GM23338 (cell line): ENCODE data around the gene FOXP1. TPM values are rescaled to one million over a fixed set of nuclear protein-coding genes. Genes with fewer than 3 reads are reported as not detected.

Experiments
- ATAC-seq: fragments of 200-7000 bp; cut with Tn5 transposase; 3 replicates; pipeline ENCODE4 v1.9.1; 2020
- DNase-seq: peaks from one replicate; pipeline ENCODE4 v3.0.0-alpha.2; 2015; ENCODE audit warnings: low spot score
- H2AFZ ChIP-seq: fragments of 200-600 bp; sonication (generic); 2 replicates; pipeline ENCODE4 v1.8.0; 2016; ENCODE audit warnings: antibody characterized with exemption, mild to moderate bottlenecking, moderate library complexity
- H3F3A ChIP-seq: fragments of 200-600 bp; sonication (generic); replicated peaks from 2 replicates; pipeline ENCODE4 v1.8.0; 2017; ENCODE audit warnings: antibody characterized with exemption, mixed run types, low read depth
- H3K27ac ChIP-seq: fragments of 200-600 bp; sonication (generic); 2 replicates; pipeline ENCODE4 v1.6.1; 2016; ENCODE audit warnings: low read depth
- H3K27me3 ChIP-seq: fragments of 200-600 bp; sonication (generic); 2 replicates; pipeline ENCODE4 v1.8.0; 2016; ENCODE audit warnings: mild to moderate bottlenecking, mixed run types, moderate library complexity; ENCODE audit not compliant: insufficient read depth
- H3K36me3 ChIP-seq: fragments of 200-600 bp; sonication (generic); 2 replicates; pipeline ENCODE4 v1.8.0; 2016; ENCODE audit warnings: mild to moderate bottlenecking; ENCODE audit not compliant: insufficient read depth
- H3K4me1 ChIP-seq: fragments of 200-600 bp; sonication (generic); 2 replicates; pipeline ENCODE4 v1.8.0; 2016; ENCODE audit warnings: mild to moderate bottlenecking, moderate library complexity; ENCODE audit not compliant: insufficient read depth
- H3K4me2 ChIP-seq: fragments of 200-600 bp; sonication (generic); 2 replicates; pipeline ENCODE4 v1.7.1; 2017; ENCODE audit warnings: mixed run types
- H3K4me3 ChIP-seq: fragments of 200-600 bp; sonication (generic); 2 replicates; pipeline ENCODE4 v1.6.1; 2016; ENCODE audit warnings: mixed run types
- H3K79me2 ChIP-seq: fragments of 200-600 bp; sonication (generic); replicated peaks from 2 replicates; pipeline ENCODE4 v1.8.0; 2017; ENCODE audit warnings: mild to moderate bottlenecking; ENCODE audit not compliant: insufficient read depth
- H3K9me2 ChIP-seq: fragments of 200-600 bp; sonication (generic); 2 replicates; pipeline ENCODE4 v1.8.0; 2017; ENCODE audit not compliant: insufficient read depth
- H4K20me1 ChIP-seq: fragments of 200-600 bp; sonication (generic); replicated peaks from 2 replicates; pipeline ENCODE4 v1.8.0; 2017; ENCODE audit warnings: mild to moderate bottlenecking; ENCODE audit not compliant: insufficient read depth
- H3K27ac Mint-ChIP-seq: 2 replicates; pipeline ENCODE4 v1.8.0; 2020; ENCODE audit warnings: inconsistent platforms, mild to moderate bottlenecking, moderate library complexity, mixed read lengths
- H3K27me3 Mint-ChIP-seq: 3 replicates; pipeline ENCODE4 v1.8.0; 2022; ENCODE audit warnings: low read depth, mild to moderate bottlenecking, moderate library complexity, mixed read lengths, inconsistent platforms; ENCODE audit not compliant: insufficient read depth, poor library complexity
- H3K36me3 Mint-ChIP-seq: 3 replicates; pipeline ENCODE4 v1.8.0; 2021; ENCODE audit warnings: low read depth, mild to moderate bottlenecking, inconsistent platforms, moderate library complexity, mixed read lengths
- H3K4me1 Mint-ChIP-seq: 3 replicates; pipeline ENCODE4 v1.8.0; 2020; ENCODE audit warnings: mild to moderate bottlenecking, inconsistent platforms, mixed read lengths
- H3K4me3 Mint-ChIP-seq: 3 replicates; pipeline ENCODE4 v1.8.0; 2021; ENCODE audit warnings: moderate library complexity, mild to moderate bottlenecking, inconsistent platforms, mixed read lengths
- H3K9me3 Mint-ChIP-seq: 3 replicates; pipeline ENCODE4 v1.8.0; 2020; ENCODE audit warnings: moderate library complexity, mild to moderate bottlenecking, inconsistent platforms, mixed read lengths
- EZH2phosphoT487 ChIP-seq: fragments of 200-600 bp; sonication (generic); IDR thresholded peaks from one replicate; pipeline ENCODE4 v1.8.1; 2018; ENCODE audit warnings: antibody characterized with exemption; ENCODE audit not compliant: unreplicated experiment
- JUNB ChIP-seq: IDR thresholded peaks from one replicate; pipeline ENCODE4 v1.6.1; 2016; ENCODE audit warnings: antibody characterized with exemption; ENCODE audit not compliant: unreplicated experiment
- POLR2AphosphoS5 ChIP-seq: IDR thresholded peaks from 2 replicates; pipeline ENCODE4 v1.6.1; 2016; ENCODE audit warnings: antibody characterized with exemption, low read depth
- ZNF114 ChIP-seq: fragments of 250-450 bp; sonication (Bioruptor Pico); IDR thresholded peaks from 2 replicates; pipeline ENCODE4 v1.5.0; 2020; ENCODE audit warnings: mild to moderate bottlenecking, moderate library complexity
- ZNF462 ChIP-seq: fragments of 250-450 bp; sonication (Bioruptor Pico); IDR thresholded peaks from 2 replicates; pipeline ENCODE4 v1.5.0; 2020; ENCODE audit warnings: mild to moderate bottlenecking, moderate library complexity
- polyA plus RNA-seq: library from polyadenylated mRNA; unstranded; fragments of >200 nt; fragmentation: Nextera tagmentation; extraction: Ambion mirVana; gene quantifications from 2 replicates; pipeline ENCODE4 v1.2.1, GENCODE V29; 2016
- total RNA-seq: library from RNA; depleted of rRNA; stranded (reverse); fragments of >200 nt; shearing (Covaris generic); gene quantifications from 2 replicates; pipeline ENCODE4 v1.2.3, GENCODE V29; 2014
- TF ChIP-seq, protein P1 (sequence below), 2 experiments: fragments of 200-600 bp in 1 of 2; sonication (generic) in 1 of 2; conservative IDR thresholded peaks; 2 replicates each; pipeline versions ENCODE4 v1.5.1 to v1.6.1; 2016 to 2017; ENCODE audit warnings: antibody characterized with exemption in 2 of 2, low read depth in 2 of 2, mild to moderate bottlenecking in 2 of 2, moderate library complexity in 1 of 2

Gene FOXP1
- total and polyA plus RNA-seq, 2 experiments from 2014 or later, result 32.9 to 35.5 TPM

- TF ChIP-seq ZNF462 (no peak), ZNF114 (CRISPR knock-in tag) (no peak), EZH2phosphoT487 (no peak)
Observed at GRCh38 chr3:71262364-71263265, 320.9 kb downstream of the FOXP1 start (continued).

DNA sequence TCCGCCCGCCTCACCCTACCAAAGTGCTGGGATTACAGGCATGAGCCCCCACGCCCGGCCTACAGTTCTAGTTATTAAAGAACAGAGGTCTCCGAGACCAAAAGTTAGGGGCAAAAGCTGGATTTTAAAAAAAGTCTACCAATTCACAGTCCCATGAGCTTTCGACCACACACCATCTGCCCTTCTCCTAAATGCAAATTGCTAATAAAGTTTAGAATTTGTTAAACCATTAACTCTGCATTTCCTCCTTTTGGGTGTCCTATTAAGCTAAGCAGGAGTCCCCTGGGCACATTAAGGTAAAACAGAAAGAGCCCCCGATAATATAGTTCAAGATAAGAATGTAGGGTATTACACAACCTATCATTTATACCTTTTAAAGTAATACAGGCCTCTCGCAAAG lies 322.7 kb downstream of the FOXP1 start:
- Histone ChIP-seq H2AFZ (no peak overlapping the region), H3K4me2 (no peak overlapping the region), H3K4me3 (no peak overlapping the region), H3K9me2 (no peaks in the 10 kb centered on the region), H3F3A (no peaks in the 10 kb centered on the region), H4K20me1 (no peaks in the 10 kb centered on the region), H3K79me2 (peaks cover 12% of the 10 kb centered on the region; the same call in 1 of the 2 replicates), H3K27me3 (no peaks in the 10 kb centered on the region), H3K4me1 (0 out of 2 replicates have a peak, but pooled peaks cover 9% of the 10 kb centered on the region), H3K36me3 (no peaks in the 10 kb centered on the region), H3K27ac (no peak overlapping the region)
- Mint-ChIP-seq H3K27me3 (peaks cover 2% of the 10 kb centered on the region), H3K36me3 (peaks cover under 1% of the 10 kb centered on the region; the same call in 1 of the 3 replicates), H3K4me1 (peaks cover 31% of the 10 kb centered on the region), H3K9me3 (no peaks in the 10 kb centered on the region), H3K4me3 (no peak overlapping the region), H3K27ac (no peak overlapping the region)
- TF ChIP-seq ZNF114 (CRISPR knock-in tag) (no peak), JUNB (no peak), POLR2AphosphoS5 (no peak)
- TF ChIP-seq, protein P1, sequence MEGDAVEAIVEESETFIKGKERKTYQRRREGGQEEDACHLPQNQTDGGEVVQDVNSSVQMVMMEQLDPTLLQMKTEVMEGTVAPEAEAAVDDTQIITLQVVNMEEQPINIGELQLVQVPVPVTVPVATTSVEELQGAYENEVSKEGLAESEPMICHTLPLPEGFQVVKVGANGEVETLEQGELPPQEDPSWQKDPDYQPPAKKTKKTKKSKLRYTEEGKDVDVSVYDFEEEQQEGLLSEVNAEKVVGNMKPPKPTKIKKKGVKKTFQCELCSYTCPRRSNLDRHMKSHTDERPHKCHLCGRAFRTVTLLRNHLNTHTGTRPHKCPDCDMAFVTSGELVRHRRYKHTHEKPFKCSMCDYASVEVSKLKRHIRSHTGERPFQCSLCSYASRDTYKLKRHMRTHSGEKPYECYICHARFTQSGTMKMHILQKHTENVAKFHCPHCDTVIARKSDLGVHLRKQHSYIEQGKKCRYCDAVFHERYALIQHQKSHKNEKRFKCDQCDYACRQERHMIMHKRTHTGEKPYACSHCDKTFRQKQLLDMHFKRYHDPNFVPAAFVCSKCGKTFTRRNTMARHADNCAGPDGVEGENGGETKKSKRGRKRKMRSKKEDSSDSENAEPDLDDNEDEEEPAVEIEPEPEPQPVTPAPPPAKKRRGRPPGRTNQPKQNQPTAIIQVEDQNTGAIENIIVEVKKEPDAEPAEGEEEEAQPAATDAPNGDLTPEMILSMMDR (conservative IDR thresholded peaks at IDR 0.05; ENCODE audit: low read depth in 2 of 2), result no peak
- ATAC-seq, result no peak
- DNase-seq, result no peak
